Subcutaneous adipose tissue (tissue), 4 donors: Measurements from ENCODE around the gene CCDC181. TPM values are rescaled to one million over a fixed set of nuclear protein-coding genes. Genes with fewer than 3 reads are reported as not detected.

ENCODE experiments used
- total RNA-seq, 4 donors: library from RNA; depleted of rRNA; stranded (reverse); fragments of >200 nt; gene quantifications; one replicate each; pipeline ENCODE4 v1.1.0, GENCODE V29; 2016
- TF ChIP-seq, protein P1 (sequence below): fragments of 450-650 bp; IDR thresholded peaks from one replicate; pipeline ENCODE4 v1.5.1; 2016; ENCODE audit warnings: low read depth, mild to moderate bottlenecking, control low read depth, antibody characterized with exemption, moderate library complexity

CCDC181 gene
- total RNA-seq, 4 donors from 2014 or later = not detected

DNA sequence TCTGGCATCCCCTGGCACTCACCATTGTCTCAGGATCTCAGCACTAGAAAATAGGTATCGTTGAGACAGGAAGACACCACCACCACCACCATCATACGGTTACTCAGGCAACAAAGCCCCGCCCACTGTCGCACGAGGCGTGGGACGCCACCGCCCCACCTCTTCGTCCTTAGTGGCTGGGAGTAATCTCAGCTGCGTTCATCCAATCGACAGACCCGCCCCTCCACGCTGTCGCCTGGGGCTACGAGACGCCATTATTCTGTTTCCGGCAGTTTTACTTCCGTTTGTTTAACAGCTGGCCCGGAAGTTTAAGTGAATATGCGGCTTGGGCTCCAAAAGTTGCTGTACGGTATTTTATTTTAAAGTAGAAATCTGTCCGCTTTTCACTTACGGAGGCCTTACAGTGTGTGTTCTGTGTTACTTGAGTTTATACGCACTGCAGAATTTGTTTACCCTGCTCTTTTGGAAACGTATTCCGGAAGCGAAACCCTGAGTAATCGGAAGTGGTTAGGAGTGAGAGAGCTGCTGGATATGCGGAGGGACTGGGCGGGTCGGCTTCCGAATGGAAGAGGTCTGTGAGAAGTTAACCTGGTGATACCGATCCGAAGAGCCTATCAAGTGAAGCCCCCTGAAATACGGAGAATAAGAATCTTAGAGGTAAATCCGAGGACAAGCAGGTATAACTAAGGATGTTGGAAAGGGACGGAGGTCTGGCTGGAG is 59.4 kb downstream of the CCDC181 start, which contains the start of the genes BLZF1 and NME7:
Gene BLZF1, plus strand, starts transcription at position 510 of the 720 bp plus-strand sequence. CDS start 1,328 bp downstream, outside the sequence.
Gene NME7, minus strand, starts transcription at position 112 of the 720 bp plus-strand sequence. Its CDS starts 87 bp downstream, at position 25.
- TF ChIP-seq, protein P1, sequence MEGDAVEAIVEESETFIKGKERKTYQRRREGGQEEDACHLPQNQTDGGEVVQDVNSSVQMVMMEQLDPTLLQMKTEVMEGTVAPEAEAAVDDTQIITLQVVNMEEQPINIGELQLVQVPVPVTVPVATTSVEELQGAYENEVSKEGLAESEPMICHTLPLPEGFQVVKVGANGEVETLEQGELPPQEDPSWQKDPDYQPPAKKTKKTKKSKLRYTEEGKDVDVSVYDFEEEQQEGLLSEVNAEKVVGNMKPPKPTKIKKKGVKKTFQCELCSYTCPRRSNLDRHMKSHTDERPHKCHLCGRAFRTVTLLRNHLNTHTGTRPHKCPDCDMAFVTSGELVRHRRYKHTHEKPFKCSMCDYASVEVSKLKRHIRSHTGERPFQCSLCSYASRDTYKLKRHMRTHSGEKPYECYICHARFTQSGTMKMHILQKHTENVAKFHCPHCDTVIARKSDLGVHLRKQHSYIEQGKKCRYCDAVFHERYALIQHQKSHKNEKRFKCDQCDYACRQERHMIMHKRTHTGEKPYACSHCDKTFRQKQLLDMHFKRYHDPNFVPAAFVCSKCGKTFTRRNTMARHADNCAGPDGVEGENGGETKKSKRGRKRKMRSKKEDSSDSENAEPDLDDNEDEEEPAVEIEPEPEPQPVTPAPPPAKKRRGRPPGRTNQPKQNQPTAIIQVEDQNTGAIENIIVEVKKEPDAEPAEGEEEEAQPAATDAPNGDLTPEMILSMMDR = no peak

DNA sequence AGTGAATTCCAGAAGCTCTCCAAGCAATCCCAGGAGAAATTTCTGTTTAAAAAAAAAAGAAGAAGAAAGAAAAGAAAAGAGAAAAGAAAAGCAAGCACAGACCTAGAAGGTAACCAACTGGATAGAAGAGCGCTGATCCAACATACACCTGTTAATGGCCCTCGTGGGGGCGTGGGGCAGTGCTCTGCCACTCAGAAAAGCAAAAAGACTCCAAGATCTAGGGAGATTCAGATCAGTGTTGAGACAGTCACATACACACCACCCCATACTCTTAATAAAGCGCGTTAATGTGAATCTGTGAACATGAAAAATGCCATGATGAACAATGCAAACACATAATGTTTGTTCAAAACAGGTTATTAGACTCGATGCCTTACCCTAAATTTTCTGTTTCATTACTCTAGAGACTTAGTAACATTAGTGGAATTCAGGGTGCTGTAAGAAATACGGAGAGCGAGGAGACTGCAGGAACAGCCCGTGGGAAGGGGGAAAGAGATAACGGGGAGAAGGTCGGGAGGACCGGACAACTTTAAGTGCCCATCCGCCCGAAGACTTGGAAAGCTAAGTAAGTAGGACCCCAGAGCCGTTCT is 60.1 kb downstream of the CCDC181 start:
- TF ChIP-seq, protein P1 = no peak

DNA sequence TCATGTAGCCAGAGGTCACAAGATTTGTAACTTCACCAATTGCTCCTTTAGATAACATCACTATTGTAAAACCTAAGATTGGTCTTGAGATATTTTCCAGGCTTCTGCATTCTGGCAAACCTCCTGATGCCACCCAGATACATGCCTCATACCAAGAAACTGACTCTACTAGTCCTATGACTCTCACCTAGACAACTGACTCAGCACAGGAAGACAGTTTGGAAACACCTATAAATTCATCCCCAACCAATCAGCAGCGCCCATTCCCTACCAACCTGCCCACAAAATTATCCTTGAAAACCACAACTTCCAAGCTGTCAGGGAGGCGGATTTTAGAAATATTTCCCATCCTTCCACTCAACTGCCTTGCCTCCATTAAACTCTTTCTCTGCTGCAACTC is 62.3 kb downstream of the CCDC181 start:
- TF ChIP-seq, protein P1 = no peak

DNA sequence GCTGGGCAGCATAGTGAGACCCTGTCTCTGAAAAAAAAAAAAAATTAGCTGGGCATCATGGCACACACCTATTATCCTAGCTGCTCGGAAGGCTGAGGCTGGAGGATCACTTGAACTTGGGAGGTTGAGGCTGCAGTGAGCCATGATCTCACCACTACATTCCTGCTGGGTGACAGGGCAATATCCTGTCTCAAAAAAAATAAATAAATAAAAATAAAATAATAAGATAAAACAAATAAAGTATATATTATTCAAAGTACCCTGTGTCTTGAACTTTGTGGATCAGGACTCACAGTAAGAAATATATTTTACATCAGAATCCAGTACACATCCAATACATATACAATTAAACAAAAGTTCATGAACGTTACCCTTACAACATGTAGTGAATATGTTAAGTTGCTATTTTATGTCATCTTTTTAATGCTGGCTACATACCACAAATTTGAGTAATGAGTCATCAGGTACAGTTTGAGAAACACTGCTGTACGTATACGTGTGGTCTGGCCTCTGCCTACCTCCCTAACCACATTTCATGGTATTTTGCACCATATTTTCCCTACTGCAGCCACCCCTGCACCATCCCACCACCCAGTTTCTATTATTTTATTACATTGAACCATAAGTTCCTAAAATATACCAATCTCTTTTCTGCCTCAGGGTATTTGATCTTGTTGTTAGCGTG is 64.1 kb downstream of the CCDC181 start:
- TF ChIP-seq, protein P1 = no peak

DNA sequence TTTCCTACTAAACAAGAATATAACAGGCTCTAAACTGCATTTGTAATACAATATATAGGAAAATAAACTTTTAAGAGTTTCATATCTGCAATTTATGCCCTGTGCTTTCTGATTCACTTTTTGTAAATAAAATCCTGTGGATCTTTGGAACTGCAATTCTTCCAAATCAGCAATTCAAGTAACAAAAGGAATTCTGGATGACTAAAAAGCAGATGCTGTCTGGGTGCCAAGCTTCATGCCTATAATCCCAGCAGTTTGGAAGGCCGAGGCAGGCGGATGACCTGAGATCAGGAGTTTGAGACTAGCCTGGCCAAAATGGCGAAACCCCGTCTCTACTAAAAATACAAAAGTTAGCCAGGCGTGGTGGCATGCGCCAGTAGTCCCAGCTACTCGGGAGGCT is 66.0 kb downstream of the CCDC181 start:
- TF ChIP-seq, protein P1 = no peak

DNA sequence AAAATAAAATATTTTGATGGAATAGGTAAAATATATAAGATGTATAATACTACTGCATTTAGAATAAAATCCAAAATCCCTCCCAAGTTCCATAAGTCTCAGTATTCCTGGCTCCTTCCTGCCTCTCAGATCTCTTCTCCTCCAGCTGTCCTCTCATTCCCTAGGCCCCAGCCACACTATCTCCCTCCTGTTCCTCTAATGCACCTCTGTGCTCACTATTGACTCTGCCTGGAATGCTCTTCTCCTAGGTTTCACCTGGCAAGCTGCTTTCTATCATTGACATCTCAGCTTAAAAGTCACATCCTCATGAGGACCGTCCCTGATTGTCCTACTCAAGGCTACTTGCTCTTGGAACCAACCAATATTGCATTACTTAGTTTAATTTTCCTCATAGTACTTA is 66.9 kb downstream of the CCDC181 start:
- TF ChIP-seq, protein P1 = no peak
